Cardiac muscle cell (in vitro differentiated cells and primary cell): ENCODE data around the gene MARCHF4. TPM values are rescaled to one million over a fixed set of nuclear protein-coding genes. Genes with fewer than 3 reads are reported as not detected.

Source experiments
- DNase-seq, 2 donors: peaks; one replicate each; pipeline versions ENCODE4 v3.0.0 to v3.0.0-alpha.2; 2010 to 2017; ENCODE audit warnings: low read depth in 1 of 2, low spot score in 1 of 2
- H3K27ac ChIP-seq: fragments of 200-600 bp; sonication (generic); 2 replicates; pipeline ENCODE4 v1.5.1; 2016
- H3K27me3 ChIP-seq: fragments of 200-600 bp; sonication (generic); 2 replicates; pipeline ENCODE4 v1.6.0; 2016; ENCODE audit warnings: control low read depth
- H3K36me3 ChIP-seq: fragments of 200-600 bp; sonication (generic); 2 replicates; pipeline ENCODE4 v1.5.1; 2016; ENCODE audit warnings: control low read depth
- H3K4me1 ChIP-seq: fragments of 200-600 bp; sonication (generic); 2 replicates; pipeline ENCODE4 v1.8.1; 2017; ENCODE audit warnings: low read depth, mild to moderate bottlenecking, mixed run types
- H3K4me3 ChIP-seq: fragments of 200-600 bp; sonication (generic); 2 replicates; pipeline ENCODE4 v1.5.1; 2016; ENCODE audit warnings: mild to moderate bottlenecking
- H3K9me3 ChIP-seq: fragments of 200-600 bp; sonication (generic); 2 replicates; pipeline ENCODE4 v1.5.1; 2017; ENCODE audit warnings: low read depth, mild to moderate bottlenecking, control low read depth
- CTCF ChIP-seq: IDR thresholded peaks from 2 replicates; pipeline ENCODE4 v1.5.1; 2012; ENCODE audit warnings: low read depth, mild to moderate bottlenecking, low read length
- polyA plus RNA-seq: library from polyadenylated mRNA; unstranded; fragments of >200 nt; fragmentation: Nextera tagmentation; extraction: Ambion mirVana; gene quantifications from 2 replicates; pipeline ENCODE4 v1.2.1, GENCODE V29; 2016
- total RNA-seq: library from RNA; depleted of rRNA; stranded (reverse); fragments of >200 nt; gene quantifications from 2 replicates; pipeline ENCODE4 v1.2.3, GENCODE V29; 2016

MARCHF4 gene
- total and polyA plus RNA-seq, 2 experiments from 2014 or later, result not detected

GRCh38 chr2:216399621-216400020 is 27.3 kb upstream of the MARCHF4 start:
- no peaks in the 10 kb centered on the region for H3K36me3 ChIP-seq
- no peak for DNase-seq
- no peak overlapping the region for H3K27ac ChIP-seq
- TF ChIP-seq CTCF, result no peak
- no peaks in the 10 kb centered on the region for H3K27me3 ChIP-seq
- H3K4me3 ChIP-seq, result no peak overlapping the region
- H3K4me1 ChIP-seq, result peaks cover 5% of the 10 kb centered on the region
- H3K9me3 ChIP-seq, result no peaks in the 10 kb centered on the region

GRCh38 chr2:216394881-216395280 is 22.6 kb upstream of the MARCHF4 start:
- DNase-seq, result no peak
- Histone ChIP-seq H3K27me3 (no peaks in the 10 kb centered on the region), H3K4me1 (peaks cover 30% of the 10 kb centered on the region), H3K27ac (no peak overlapping the region), H3K9me3 (no peaks in the 10 kb centered on the region), H3K4me3 (no peak overlapping the region), H3K36me3 (no peaks in the 10 kb centered on the region)
- no peak for TF ChIP-seq CTCF

GRCh38 chr2:216392945-216393840 is 20.9 kb upstream of the MARCHF4 start:
- no peak for TF ChIP-seq CTCF
- Histone ChIP-seq H3K9me3 (no peaks in the 10 kb centered on the region), H3K27ac (peak overlapping the region; percentile 80), H3K36me3 (no peaks in the 10 kb centered on the region), H3K27me3 (no peaks in the 10 kb centered on the region), H3K4me3 (no peak overlapping the region), H3K4me1 (peaks cover 30% of the 10 kb centered on the region)
- peak in 1 of 2 donors; percentile 46 for DNase-seq

- Histone ChIP-seq H3K4me1 (peaks cover 30% of the 10 kb centered on the region), H3K9me3 (no peaks in the 10 kb centered on the region), H3K27me3 (no peaks in the 10 kb centered on the region), H3K36me3 (no peaks in the 10 kb centered on the region), H3K27ac (peak overlapping the region; percentile 80), H3K4me3 (no peak overlapping the region)
- DNase-seq, result peak in 1 of 2 donors; percentile 58
- no peak for TF ChIP-seq CTCF
Measured at GRCh38 chr2:216392018-216392562, 19.8 kb upstream of the MARCHF4 start.

GRCh38 chr2:216391401-216391800 is 19.1 kb upstream of the MARCHF4 start:
- Histone ChIP-seq H3K36me3 (no peaks in the 10 kb centered on the region), H3K4me1 (peaks cover 30% of the 10 kb centered on the region), H3K27ac (peak overlapping the region; percentile 30), H3K4me3 (no peak overlapping the region), H3K27me3 (no peaks in the 10 kb centered on the region), H3K9me3 (no peaks in the 10 kb centered on the region)
- TF ChIP-seq CTCF, result no peak
- DNase-seq, result peak in 1 of 2 donors; percentile 25
